Thymus (tissue), 11 donors: ENCODE data around the gene ADCY9. TPM values are rescaled to one million over a fixed set of nuclear protein-coding genes. Genes with fewer than 3 reads are reported as not detected.
A peak's percentile ranks its signal among the peaks of the same experiment; 100 is the strongest.

Experiments
- DNase-seq, 9 donors: peaks; one replicate each; pipeline ENCODE4 v3.0.0-alpha.2; 2013; ENCODE audit warnings: low spot score in 9 of 9, low read depth in 6 of 9, missing footprints in 1 of 9
- H3K27ac ChIP-seq, 2 donors: one replicate each; pipeline ENCODE4 v1.5.1; 2013; ENCODE audit warnings: control low read depth in 1 of 2, low read depth in 1 of 2, low read length in 1 of 2, mild to moderate bottlenecking in 1 of 2, moderate library complexity in 1 of 2
- H3K27me3 ChIP-seq, 2 donors: one replicate each; pipeline ENCODE4 v1.5.1; 2013; ENCODE audit warnings: low read length in 1 of 2; ENCODE audit not compliant: control insufficient read depth in 2 of 2, insufficient read depth in 1 of 2
- H3K36me3 ChIP-seq, 2 donors: one replicate each; pipeline ENCODE4 v1.5.1; 2013; ENCODE audit warnings: low read length in 1 of 2, mild to moderate bottlenecking in 1 of 2, moderate library complexity in 1 of 2; ENCODE audit not compliant: control insufficient read depth in 2 of 2, insufficient read depth in 2 of 2
- H3K4me1 ChIP-seq, 2 donors: one replicate each; pipeline ENCODE4 v1.5.1; 2013; ENCODE audit warnings: low read length in 2 of 2; ENCODE audit not compliant: control insufficient read depth in 2 of 2, insufficient read depth in 2 of 2
- H3K4me3 ChIP-seq, 2 donors: one replicate each; pipeline ENCODE4 v1.5.1; 2013; ENCODE audit warnings: low read length in 2 of 2, control low read depth in 1 of 2, mild to moderate bottlenecking in 1 of 2
- H3K9me3 ChIP-seq, 2 donors: one replicate each; pipeline ENCODE4 v1.5.1; 2013; ENCODE audit warnings: low read length in 1 of 2, mild to moderate bottlenecking in 1 of 2; ENCODE audit not compliant: control insufficient read depth in 2 of 2, insufficient read depth in 1 of 2
- WGBS: extraction: QIAGEN DNeasy Blood & Tissue Kit; methylation state at CpG from one replicate; pipeline ENCODE4 v1.1.7; 2013; 5-methylcytosine and 5-hydroxymethylcytosine counted together
- polyA plus RNA-seq: library from polyadenylated mRNA; stranded (reverse); fragments of 200-250 nt; gene quantifications from one replicate; pipeline ENCODE4 v1.2.3, GENCODE V29; 2013
- total RNA-seq: library from RNA; stranded (reverse); fragments of 120-200 nt; gene quantifications from one replicate; pipeline ENCODE4 v1.2.4, GENCODE V29; 2013
- donor health status: healthy.

Gene ADCY9
- total and polyA plus RNA-seq, 2 donors = 1.3 to 2.2 TPM

- no peak overlapping the region for H3K27ac ChIP-seq
- H3K4me3 ChIP-seq = no peak overlapping the region
- H3K4me1 ChIP-seq = no peaks in the 10 kb centered on the region
- no peak for DNase-seq
- H3K36me3 ChIP-seq = no peaks in the 10 kb centered on the region
- H3K9me3 ChIP-seq = no peaks in the 10 kb centered on the region
- WGBS = 95% methylated on average over 10 of the region's 10 CpGs
- peaks cover 0 to 9% of the 10 kb centered on the region in 2 donors for H3K27me3 ChIP-seq
Observed at GRCh38 chr16:3988824-3989223, 127.4 kb downstream of the ADCY9 start.

GRCh38 chr16:3988011-3988410 lies 128.2 kb downstream of the ADCY9 start:
- Histone ChIP-seq H3K27me3 (peaks cover 0 to 14% of the 10 kb centered on the region in 2 donors), H3K27ac (no peak overlapping the region), H3K9me3 (no peaks in the 10 kb centered on the region), H3K4me1 (no peaks in the 10 kb centered on the region), H3K4me3 (no peak overlapping the region), H3K36me3 (no peaks in the 10 kb centered on the region)
- DNase-seq = no peak
- WGBS = 91% methylated on average over 9 of the region's 9 CpGs

- Histone ChIP-seq H3K36me3 (no peaks in the 10 kb centered on the region), H3K4me1 (no peaks in the 10 kb centered on the region), H3K27me3 (peaks cover 0 to 15% of the 10 kb centered on the region in 2 donors), H3K27ac (no peak overlapping the region), H3K9me3 (no peaks in the 10 kb centered on the region), H3K4me3 (no peak overlapping the region)
- 98% methylated on average over 13 of the region's 13 CpGs for WGBS
- DNase-seq = no peak
Observed at GRCh38 chr16:3987231-3987630, 129.0 kb downstream of the ADCY9 start.

- DNase-seq = no peak
- Histone ChIP-seq H3K4me1 (no peaks in the 10 kb centered on the region), H3K36me3 (no peaks in the 10 kb centered on the region), H3K9me3 (no peaks in the 10 kb centered on the region), H3K27me3 (peaks cover 0 to 16% of the 10 kb centered on the region in 2 donors), H3K27ac (no peak overlapping the region), H3K4me3 (no peak overlapping the region)
- 97% methylated on average over 13 of the region's 13 CpGs for WGBS
Observed at GRCh38 chr16:3986235-3986544, 130.1 kb downstream of the ADCY9 start.

GRCh38 chr16:3984111-3985060 lies 131.9 kb downstream of the ADCY9 start:
- H3K4me1 ChIP-seq = no peaks in the 10 kb centered on the region
- no peaks in the 10 kb centered on the region for H3K36me3 ChIP-seq
- no peaks in the 10 kb centered on the region for H3K9me3 ChIP-seq
- peaks cover 0 to 17% of the 10 kb centered on the region in 2 donors for H3K27me3 ChIP-seq
- WGBS = 97% methylated on average over 31 of the region's 31 CpGs
- no peak overlapping the region for H3K27ac ChIP-seq
- no peak for DNase-seq
- H3K4me3 ChIP-seq = no peak overlapping the region

GRCh38 chr16:3983081-3983520 lies 133.1 kb downstream of the ADCY9 start:
- H3K36me3 ChIP-seq = no peaks in the 10 kb centered on the region
- WGBS = 12% methylated on average over 22 of the region's 22 CpGs
- H3K27me3 ChIP-seq = peaks cover 0 to 17% of the 10 kb centered on the region in 2 donors
- no peaks in the 10 kb centered on the region for H3K4me1 ChIP-seq
- no peak overlapping the region for H3K4me3 ChIP-seq
- peak in 2 of 9 donors; percentile 12 to 13 for DNase-seq
- H3K27ac ChIP-seq = no peak overlapping the region
- H3K9me3 ChIP-seq = no peaks in the 10 kb centered on the region

- WGBS = 97% methylated on average over 13 of the region's 13 CpGs
- H3K27ac ChIP-seq = no peak overlapping the region
- H3K9me3 ChIP-seq = no peaks in the 10 kb centered on the region
- no peaks in the 10 kb centered on the region for H3K4me1 ChIP-seq
- no peak for DNase-seq
- peaks cover 0 to 17% of the 10 kb centered on the region in 2 donors for H3K27me3 ChIP-seq
- H3K36me3 ChIP-seq = no peaks in the 10 kb centered on the region
- no peak overlapping the region for H3K4me3 ChIP-seq
Observed at GRCh38 chr16:3982216-3982615, 134.0 kb downstream of the ADCY9 start.

- peaks cover 0 to 17% of the 10 kb centered on the region in 2 donors for H3K27me3 ChIP-seq
- 89% methylated on average over 20 of the region's 20 CpGs for WGBS
- H3K4me1 ChIP-seq = no peaks in the 10 kb centered on the region
- no peak overlapping the region for H3K27ac ChIP-seq
- H3K9me3 ChIP-seq = no peaks in the 10 kb centered on the region
- no peak for DNase-seq
- no peaks in the 10 kb centered on the region for H3K36me3 ChIP-seq
- no peak overlapping the region for H3K4me3 ChIP-seq
Observed at GRCh38 chr16:3980253-3981111, 135.8 kb downstream of the ADCY9 start.

- H3K9me3 ChIP-seq = no peaks in the 10 kb centered on the region
- H3K27me3 ChIP-seq = peaks cover 0 to 17% of the 10 kb centered on the region in 2 donors
- no peak overlapping the region for H3K4me3 ChIP-seq
- WGBS = 96% methylated on average over 12 of the region's 12 CpGs
- no peak for DNase-seq
- no peak overlapping the region for H3K27ac ChIP-seq
- H3K36me3 ChIP-seq = no peaks in the 10 kb centered on the region
- no peaks in the 10 kb centered on the region for H3K4me1 ChIP-seq
Observed at GRCh38 chr16:3979518-3979917, 136.7 kb downstream of the ADCY9 start.
